GM12878 (cell line): ENCODE data around the gene PSMB10. TPM values are rescaled to one million over a fixed set of nuclear protein-coding genes. Genes with fewer than 3 reads are reported as not detected.

ENCODE experiments used
- ATAC-seq: fragments of 200-7000 bp; cut with Tn5 transposase; 3 replicates; pipeline ENCODE4 v1.9.1; 2020; ENCODE audit warnings: mild to moderate bottlenecking, moderate library complexity
- BruUV-seq: library from RNA; stranded (reverse); fragments of 400-500 nt; replicated peaks from 2 replicates; lab custom pipeline; 2021; lab: Mats Ljungman, UMichigan
- CTCF ChIA-PET: fragments of 300-600 bp; sonication (Branson Sonifier 250); formaldehyde crosslinking; extraction: SDS; loops from one replicate; lab custom pipeline; 2021; ENCODE audit warnings: inconsistent platforms; lab: Yijun Ruan, JAX
- POLR2A ChIA-PET: fragments of 350-600 bp; formaldehyde crosslinking; extraction: SDS; loops from one replicate; lab custom pipeline; 2021; ENCODE audit warnings: inconsistent platforms; lab: Charles Lee
- RAD21 ChIA-PET: fragments of 300-600 bp; sonication (Branson Sonifier 250); formaldehyde crosslinking; loops from one replicate; lab custom pipeline; 2023; ENCODE audit warnings: antibody characterized with exemption; ENCODE audit not compliant: unreplicated experiment; lab: Charles Lee
- SMC1A ChIA-PET: fragments of 300-600 bp; sonication (Branson Sonifier 250); formaldehyde crosslinking; loops from one replicate; lab custom pipeline; 2023; ENCODE audit not compliant: unreplicated experiment, uncharacterized antibody; lab: Charles Lee
- DNase-seq: peaks from one replicate; pipeline ENCODE4 v3.0.0-alpha.2; 2011; ENCODE audit warnings: low read depth, low spot score
- FAIRE-seq: peaks from 3 replicates; lab custom pipeline; 2011; peaks lifted over from hg19 to GRCh38; lab: Jason Lieb, UNC
- H2AFZ ChIP-seq: 2 replicates; pipeline ENCODE4 v1.6.0; 2011; ENCODE audit warnings: low read depth, low read length, control low read depth; ENCODE audit not compliant: control insufficient read depth
- H3K27ac ChIP-seq: 2 replicates; pipeline ENCODE4 v1.5.1; 2011; ENCODE audit warnings: control low read depth; ENCODE audit not compliant: control insufficient read depth, insufficient read depth
- H3K27me3 ChIP-seq, 2 experiments: replicated peaks in 1 of 2; 2 replicates each; pipeline versions ENCODE4 v1.6.0 to v1.6.1; 2011; ENCODE audit warnings: low read length in 1 of 2; ENCODE audit not compliant: control insufficient read depth in 2 of 2, insufficient read depth in 2 of 2
- H3K36me3 ChIP-seq, 2 experiments: 2 replicates each; pipeline ENCODE4 v1.5.1; 2011; ENCODE audit warnings: low read length in 1 of 2; ENCODE audit not compliant: control insufficient read depth in 2 of 2, insufficient read depth in 2 of 2
- H3K4me1 ChIP-seq: 2 replicates; pipeline ENCODE4 v1.6.1; 2011; ENCODE audit warnings: mild to moderate bottlenecking, low read length, moderate library complexity, mixed read lengths; ENCODE audit not compliant: control insufficient read depth, insufficient read depth
- H3K4me2 ChIP-seq: 2 replicates; pipeline ENCODE4 v1.6.0; 2011; ENCODE audit warnings: control low read depth; ENCODE audit not compliant: control insufficient read depth, insufficient read depth
- H3K4me3 ChIP-seq: fragments of 200-600 bp; sonication (generic); 2 replicates; pipeline ENCODE4 v1.5.1; 2016
- H3K79me2 ChIP-seq: 2 replicates; pipeline ENCODE4 v1.6.0; 2011; ENCODE audit warnings: low read length; ENCODE audit not compliant: control insufficient read depth, insufficient read depth
- H3K9ac ChIP-seq: 2 replicates; pipeline ENCODE4 v1.8.0; 2011; ENCODE audit warnings: low read length, control low read depth, mixed read lengths; ENCODE audit not compliant: control insufficient read depth, insufficient read depth
- H3K9me3 ChIP-seq: replicated peaks from 3 replicates; pipeline ENCODE4 v1.5.1; 2011; ENCODE audit warnings: mild to moderate bottlenecking, low read length; ENCODE audit not compliant: control insufficient read depth, insufficient read depth
- H4K20me1 ChIP-seq: 2 replicates; pipeline ENCODE4 v1.6.0; 2011; ENCODE audit not compliant: control insufficient read depth, insufficient read depth
- ATF3 ChIP-seq: IDR thresholded peaks from 2 replicates; pipeline ENCODE4 v1.6.1; 2011; ENCODE audit warnings: low read depth, mild to moderate bottlenecking, low read length, moderate library complexity, borderline replicate concordance; ENCODE audit errors: extremely low read depth
- DPF2 ChIP-seq: fragments of 450-650 bp; IDR thresholded peaks from 2 replicates; pipeline ENCODE4 v1.6.1; 2017; ENCODE audit warnings: mild to moderate bottlenecking
- MAX ChIP-seq: IDR thresholded peaks from 2 replicates; pipeline ENCODE4 v1.6.1; 2012; ENCODE audit warnings: low read depth, low read length, improper control_type of control experiment
- MXI1 ChIP-seq: fragments of 150-350 bp; IDR thresholded peaks from 2 replicates; pipeline ENCODE4 v1.6.1; 2011; ENCODE audit warnings: low read depth, mild to moderate bottlenecking, inconsistent platforms, low read length, improper control_type of control experiment
- NFYB ChIP-seq: IDR thresholded peaks from 2 replicates; pipeline ENCODE4 v1.6.1; 2011; ENCODE audit warnings: low read depth, mild to moderate bottlenecking, low read length, improper control_type of control experiment, moderate library complexity; ENCODE audit not compliant: insufficient read depth
- NR2F1 ChIP-seq: fragments of 450-650 bp; conservative IDR thresholded peaks from 2 replicates; pipeline ENCODE4 v1.6.1; 2017; ENCODE audit warnings: mild to moderate bottlenecking
- SMC3 ChIP-seq: IDR thresholded peaks from 2 replicates; pipeline ENCODE4 v1.6.1; 2011; ENCODE audit warnings: low read length, improper control_type of control experiment, borderline replicate concordance
- SRF ChIP-seq, 2 experiments: IDR thresholded peaks; 2 replicates each; pipeline ENCODE4 v1.6.1; 2011; ENCODE audit warnings: low read depth in 2 of 2, low read length in 2 of 2, mild to moderate bottlenecking in 1 of 2, moderate library complexity in 1 of 2
- SUPT20H ChIP-seq: IDR thresholded peaks from 2 replicates; pipeline ENCODE4 v1.6.1; 2011; ENCODE audit warnings: low read depth, mild to moderate bottlenecking, low read length, moderate library complexity, borderline replicate concordance; ENCODE audit not compliant: control insufficient read depth
- USF1 ChIP-seq: IDR thresholded peaks from 2 replicates; pipeline ENCODE4 v1.6.1; 2011; ENCODE audit warnings: borderline replicate concordance, low read depth, mild to moderate bottlenecking, moderate library complexity, mixed read lengths, low read length; ENCODE audit not compliant: insufficient read depth; ENCODE audit errors: extremely low read length
- ZBTB33 ChIP-seq: fragments of 450-650 bp; IDR thresholded peaks from 2 replicates; pipeline ENCODE4 v1.6.1; 2017; ENCODE audit warnings: mild to moderate bottlenecking
- ZNF217 ChIP-seq: fragments of 450-650 bp; IDR thresholded peaks from 2 replicates; pipeline ENCODE4 v1.6.1; 2017; ENCODE audit warnings: antibody characterized with exemption, mild to moderate bottlenecking
- WGBS: methylation state at CpG from one replicate; pipeline ENCODE4 v1.1.6; 2016; ENCODE audit warnings: low lambda C conversion rate; ENCODE audit not compliant: insufficient replicate concordance, insufficient coverage; ENCODE audit errors: missing lambda C conversion rate; 5-methylcytosine and 5-hydroxymethylcytosine counted together
- in situ Hi-C: fragments of 300-500 bp; cut with MboI; formaldehyde crosslinking; loops from 9 replicates; pipeline ENCODE4 v1.14.3; 2018; ENCODE audit warnings: mixed read lengths
- intact Hi-C: fragments of 100-400 bp; cut with micrococcal nuclease; formaldehyde crosslinking; loops from one replicate; pipeline ENCODE4 v1.14.2; 2022; ENCODE audit not compliant: unreplicated experiment
- polyA plus RNA-seq, 11 experiments: library from polyadenylated mRNA; depleted of rRNA in 4 of 11; unstranded in 6 of 11; stranded (reverse) in 5 of 11; fragments of >200 nt; fragmentation: Nextera tagmentation in 4 of 11; fragmentation: Illumina TruSeq in 1 of 11; extraction: Ambion mirVana in 4 of 11; extraction: Trizol in 1 of 11; gene quantifications; 1 replicate in 1 of 11; 2 replicates in 10 of 11; pipeline versions ENCODE4 v1.2.1 to v1.2.3, GENCODE V29; 2011 to 2016; ENCODE audit warnings: inconsistent platforms in 2 of 11, missing spikeins in 2 of 11, low read depth in 1 of 11
- total RNA-seq, 4 experiments: library from RNA; depleted of rRNA in 3 of 4; stranded (reverse); fragments of >200 nt in 3 of 4; fragmentation: Illumina TruSeq in 1 of 4; extraction: Trizol in 1 of 4; gene quantifications; 2 replicates each; pipeline versions ENCODE4 v1.2.1 to v1.2.3, GENCODE V29; 2013 to 2021
- TF ChIP-seq, protein P1 (sequence below): fragments of 450-650 bp; IDR thresholded peaks from 2 replicates; pipeline ENCODE4 v1.6.1; 2016; ENCODE audit warnings: mild to moderate bottlenecking, moderate library complexity, borderline replicate concordance

PSMB10 gene
- total and polyA plus RNA-seq, 10 of the 15 experiments (the other 5 are each of a cell fraction or from before 2014, with no cell fraction given) = 24.1 to 308 (median 151) TPM

- no peaks in the 10 kb centered on the region for H3K9me3 ChIP-seq
- ChIA-PET RAD21 (no interaction called here), POLR2A (no interaction called here), SMC1A (no interaction called here), CTCF (interaction anchor here (1.1 kb wide), 1 partner anchor 36 kb away, joined by 3 read pairs; no protein-coding TSS in a partner anchor)
- no peaks in the 10 kb centered on the region for H3K79me2 ChIP-seq
- no peak overlapping the region for H2AFZ ChIP-seq
- intact Hi-C loops = no loop called here
- no TSS peak for BruUV-seq
- in situ Hi-C loops = no loop called here
- no peaks in the 10 kb centered on the region for H3K4me1 ChIP-seq
- H3K9ac ChIP-seq = no peak overlapping the region
- H3K4me3 ChIP-seq = no peak overlapping the region
- H4K20me1 ChIP-seq = no peaks in the 10 kb centered on the region
- DNase-seq (no peak), ATAC-seq (no peak), FAIRE-seq (no peak)
- 97% methylated on average over 8 of the region's 9 CpGs for WGBS
- H3K4me2 ChIP-seq = no peak overlapping the region
- H3K36me3 ChIP-seq = peaks cover 5 to 6% of the 10 kb centered on the region in 2 experiments; a peak in 3 of 4 replicates
- no peak overlapping the region for H3K27ac ChIP-seq
- no peaks in the 10 kb centered on the region for H3K27me3 ChIP-seq
- TF ChIP-seq DPF2 = no peak
- no peak for TF ChIP-seq SUPT20H
- TF ChIP-seq, protein P1, sequence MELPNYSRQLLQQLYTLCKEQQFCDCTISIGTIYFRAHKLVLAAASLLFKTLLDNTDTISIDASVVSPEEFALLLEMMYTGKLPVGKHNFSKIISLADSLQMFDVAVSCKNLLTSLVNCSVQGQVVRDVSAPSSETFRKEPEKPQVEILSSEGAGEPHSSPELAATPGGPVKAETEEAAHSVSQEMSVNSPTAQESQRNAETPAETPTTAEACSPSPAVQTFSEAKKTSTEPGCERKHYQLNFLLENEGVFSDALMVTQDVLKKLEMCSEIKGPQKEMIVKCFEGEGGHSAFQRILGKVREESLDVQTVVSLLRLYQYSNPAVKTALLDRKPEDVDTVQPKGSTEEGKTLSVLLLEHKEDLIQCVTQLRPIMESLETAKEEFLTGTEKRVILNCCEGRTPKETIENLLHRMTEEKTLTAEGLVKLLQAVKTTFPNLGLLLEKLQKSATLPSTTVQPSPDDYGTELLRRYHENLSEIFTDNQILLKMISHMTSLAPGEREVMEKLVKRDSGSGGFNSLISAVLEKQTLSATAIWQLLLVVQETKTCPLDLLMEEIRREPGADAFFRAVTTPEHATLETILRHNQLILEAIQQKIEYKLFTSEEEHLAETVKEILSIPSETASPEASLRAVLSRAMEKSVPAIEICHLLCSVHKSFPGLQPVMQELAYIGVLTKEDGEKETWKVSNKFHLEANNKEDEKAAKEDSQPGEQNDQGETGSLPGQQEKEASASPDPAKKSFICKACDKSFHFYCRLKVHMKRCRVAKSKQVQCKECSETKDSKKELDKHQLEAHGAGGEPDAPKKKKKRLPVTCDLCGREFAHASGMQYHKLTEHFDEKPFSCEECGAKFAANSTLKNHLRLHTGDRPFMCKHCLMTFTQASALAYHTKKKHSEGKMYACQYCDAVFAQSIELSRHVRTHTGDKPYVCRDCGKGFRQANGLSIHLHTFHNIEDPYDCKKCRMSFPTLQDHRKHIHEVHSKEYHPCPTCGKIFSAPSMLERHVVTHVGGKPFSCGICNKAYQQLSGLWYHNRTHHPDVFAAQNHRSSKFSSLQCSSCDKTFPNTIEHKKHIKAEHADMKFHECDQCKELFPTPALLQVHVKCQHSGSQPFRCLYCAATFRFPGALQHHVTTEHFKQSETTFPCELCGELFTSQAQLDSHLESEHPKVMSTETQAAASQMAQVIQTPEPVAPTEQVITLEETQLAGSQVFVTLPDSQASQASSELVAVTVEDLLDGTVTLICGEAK = no peak
- no peak for TF ChIP-seq ZBTB33
- no peak for TF ChIP-seq MAX
- no peak for TF ChIP-seq SMC3
- no peak for TF ChIP-seq ZNF217
- TF ChIP-seq USF1 = no peak
- no peak for TF ChIP-seq MXI1
- TF ChIP-seq NFYB = no peak
- TF ChIP-seq NR2F1 = no peak
- TF ChIP-seq ATF3 = no peak
- no peak for TF ChIP-seq SRF (IDR thresholded peaks at IDR 0.05; ENCODE audit: low read depth in 2 of 2, low read length in 2 of 2)
These were observed 21.0 kb upstream of the PSMB10 start for GRCh38 chr16:67957622-67958021.
